Loucy (cell line): ENCODE results near the gene TRAF4.

Experiments
- EZH2phosphoT487 ChIP-seq: fragments of 200-600 bp; IDR thresholded peaks from 2 replicates; pipeline ENCODE4 v1.6.1; 2018; ENCODE audit warnings: antibody characterized with exemption, mild to moderate bottlenecking, moderate library complexity, borderline replicate concordance
- TF ChIP-seq, protein P1 (sequence below): fragments of 200-600 bp; sonication (generic); conservative IDR thresholded peaks from 2 replicates; pipeline ENCODE4 v1.5.1; 2014; ENCODE audit warnings: mild to moderate bottlenecking, antibody characterized with exemption, low read length

DNA sequence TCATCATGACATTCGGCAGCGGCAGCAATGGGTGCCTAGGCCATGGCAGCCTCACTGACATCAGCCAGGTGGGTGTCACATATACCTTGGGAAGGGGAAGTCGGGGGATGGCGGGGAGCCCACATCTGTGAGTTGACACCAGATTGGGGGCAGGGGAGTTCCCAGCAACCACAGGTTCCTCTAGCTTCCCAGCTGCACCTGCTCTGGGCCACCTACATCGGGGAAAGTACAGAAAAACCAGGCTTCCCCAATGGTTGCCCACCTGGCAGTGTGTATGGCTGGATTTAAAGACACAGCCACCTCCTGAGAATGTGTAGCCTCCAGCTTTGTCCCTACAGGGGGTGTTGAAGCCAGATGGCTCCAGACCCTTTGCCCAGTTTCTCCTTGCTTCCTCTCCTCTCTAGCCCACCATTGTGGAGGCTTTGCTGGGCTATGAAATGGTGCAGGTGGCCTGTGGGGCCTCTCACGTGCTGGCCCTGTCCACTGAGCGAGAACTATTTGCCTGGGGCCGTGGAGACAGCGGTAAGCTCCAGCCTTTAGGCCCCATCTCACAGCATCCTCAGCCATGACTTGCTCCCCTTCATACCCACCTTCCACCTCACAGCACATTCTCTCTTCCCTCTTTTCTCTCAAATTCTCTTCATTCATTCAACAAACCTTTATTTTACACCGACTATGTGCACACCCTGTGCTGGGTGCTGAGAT lies 5.0 kb upstream of the TRAF4 start:
- TF ChIP-seq, protein P1, sequence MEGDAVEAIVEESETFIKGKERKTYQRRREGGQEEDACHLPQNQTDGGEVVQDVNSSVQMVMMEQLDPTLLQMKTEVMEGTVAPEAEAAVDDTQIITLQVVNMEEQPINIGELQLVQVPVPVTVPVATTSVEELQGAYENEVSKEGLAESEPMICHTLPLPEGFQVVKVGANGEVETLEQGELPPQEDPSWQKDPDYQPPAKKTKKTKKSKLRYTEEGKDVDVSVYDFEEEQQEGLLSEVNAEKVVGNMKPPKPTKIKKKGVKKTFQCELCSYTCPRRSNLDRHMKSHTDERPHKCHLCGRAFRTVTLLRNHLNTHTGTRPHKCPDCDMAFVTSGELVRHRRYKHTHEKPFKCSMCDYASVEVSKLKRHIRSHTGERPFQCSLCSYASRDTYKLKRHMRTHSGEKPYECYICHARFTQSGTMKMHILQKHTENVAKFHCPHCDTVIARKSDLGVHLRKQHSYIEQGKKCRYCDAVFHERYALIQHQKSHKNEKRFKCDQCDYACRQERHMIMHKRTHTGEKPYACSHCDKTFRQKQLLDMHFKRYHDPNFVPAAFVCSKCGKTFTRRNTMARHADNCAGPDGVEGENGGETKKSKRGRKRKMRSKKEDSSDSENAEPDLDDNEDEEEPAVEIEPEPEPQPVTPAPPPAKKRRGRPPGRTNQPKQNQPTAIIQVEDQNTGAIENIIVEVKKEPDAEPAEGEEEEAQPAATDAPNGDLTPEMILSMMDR = no peak
- no peak for TF ChIP-seq EZH2phosphoT487
